SK-N-MC (cell line): ENCODE results near the gene CSTF1.

Experiments used
- DNase-seq: peaks from one replicate; pipeline ENCODE4 v3.0.0-alpha.2; 2011; ENCODE audit warnings: low read depth, low spot score
- H3K27ac ChIP-seq: fragments of 200-600 bp; sonication (generic); 2 replicates; pipeline ENCODE4 v1.5.1; 2016; ENCODE audit warnings: mixed run types
- H3K36me3 ChIP-seq: fragments of 200-600 bp; sonication (generic); 2 replicates; pipeline ENCODE4 v1.6.1; 2017; ENCODE audit warnings: antibody characterized with exemption, low read length, mixed read lengths; ENCODE audit not compliant: insufficient read depth
- H3K4me3 ChIP-seq: fragments of 200-600 bp; sonication (generic); 2 replicates; pipeline ENCODE4 v1.5.1; 2016
- H3K9ac ChIP-seq: fragments of 200-600 bp; sonication (generic); 2 replicates; pipeline ENCODE4 v1.8.0; 2017; ENCODE audit warnings: mixed run types, mixed read lengths; ENCODE audit not compliant: insufficient read length
- H3K9me3 ChIP-seq: fragments of 200-600 bp; sonication (generic); 2 replicates; pipeline ENCODE4 v1.6.1; 2017; ENCODE audit warnings: low read depth, mild to moderate bottlenecking, antibody characterized with exemption, low read length, moderate library complexity, mixed read lengths
- EZH2 ChIP-seq: fragments of 200-600 bp; sonication (generic); IDR thresholded peaks from one replicate; pipeline ENCODE4 v1.6.1; 2017; ENCODE audit warnings: antibody characterized with exemption
- FOXP2 ChIP-seq: optimal IDR thresholded peaks from 2 replicates; pipeline ENCODE3; 2011; ENCODE audit warnings: mild to moderate bottlenecking, moderate library complexity; ENCODE audit not compliant: insufficient read depth; ENCODE audit errors: extremely low read length, control extremely low read depth
- POLR2AphosphoS5 ChIP-seq: IDR thresholded peaks from 2 replicates; pipeline ENCODE4 v1.6.1; 2012; ENCODE audit warnings: mild to moderate bottlenecking, low read depth, low read length, borderline replicate concordance

The CSTF1 gene

GRCh38 chr20:56361900-56362299 lies 30.5 kb upstream of the CSTF1 start:
- H3K27ac ChIP-seq, result no peak overlapping the region
- H3K4me3 ChIP-seq, result no peak overlapping the region
- TF ChIP-seq POLR2AphosphoS5, result no peak
- TF ChIP-seq EZH2, result no peak
- no peak for TF ChIP-seq FOXP2

DNA sequence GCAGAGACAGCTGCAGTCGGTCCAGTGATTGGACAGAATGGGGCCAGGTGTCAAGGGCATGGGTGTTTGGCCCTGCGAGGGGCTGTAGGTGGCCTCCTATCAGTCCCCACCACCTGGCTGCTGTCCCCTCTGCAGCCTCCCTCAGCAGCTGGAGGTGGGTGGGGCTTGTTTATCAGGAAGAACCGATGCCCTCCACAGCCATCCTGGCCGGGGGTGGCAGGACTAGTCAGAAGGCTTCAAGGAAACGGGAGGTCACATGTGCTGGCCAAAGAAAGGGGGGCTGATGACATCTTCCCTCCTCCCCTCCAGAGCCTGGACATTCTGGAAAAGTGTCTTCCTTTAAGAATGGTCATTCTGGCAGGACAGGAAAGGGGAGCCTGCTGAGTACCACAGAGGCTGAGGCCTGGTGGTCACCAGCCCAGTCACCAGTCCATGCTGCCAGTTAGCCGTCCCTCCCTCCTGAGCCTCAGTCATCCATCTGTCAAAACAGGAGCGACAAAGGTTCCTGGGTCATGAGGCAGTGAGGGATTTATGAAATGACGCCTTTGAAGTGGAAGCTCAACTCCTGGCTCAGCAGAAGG lies 29.5 kb upstream of the CSTF1 start:
- H3K4me3 ChIP-seq, result no peak overlapping the region
- no peak overlapping the region for H3K9ac ChIP-seq
- no peak for TF ChIP-seq FOXP2
- no peak for TF ChIP-seq EZH2
- TF ChIP-seq POLR2AphosphoS5, result no peak
- no peak for DNase-seq
- H3K36me3 ChIP-seq, result no peaks in the 10 kb centered on the region
- no peak overlapping the region for H3K27ac ChIP-seq
- H3K9me3 ChIP-seq, result no peaks in the 10 kb centered on the region

More at GRCh38 chr20:56361900-56362299, 30.5 kb upstream of the CSTF1 start:
- no peaks in the 10 kb centered on the region for H3K36me3 ChIP-seq
- no peaks in the 10 kb centered on the region for H3K9me3 ChIP-seq
- no peak overlapping the region for H3K9ac ChIP-seq
- DNase-seq, result no peak

DNA sequence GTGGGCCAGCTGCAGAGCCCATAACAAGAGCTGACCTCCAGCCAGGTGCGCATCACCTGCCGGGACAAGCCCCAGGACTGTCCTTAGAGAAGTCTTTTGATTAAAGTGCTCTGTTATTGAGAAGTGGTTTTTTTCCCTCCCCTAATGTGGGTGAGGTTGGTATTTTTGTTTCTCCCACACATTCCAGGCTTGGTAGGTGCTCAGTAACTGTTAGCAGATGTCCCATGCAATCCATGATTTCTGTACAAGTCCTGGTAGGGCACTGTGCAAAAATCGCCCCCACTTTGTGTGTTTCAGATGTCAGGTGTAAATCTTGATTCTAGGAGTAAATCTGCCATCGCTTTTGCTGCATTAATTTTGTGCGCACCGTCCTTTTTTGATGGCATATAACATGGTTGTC lies 29.0 kb upstream of the CSTF1 start:
- Histone ChIP-seq H3K4me3 (no peak overlapping the region), H3K27ac (no peak overlapping the region), H3K36me3 (no peaks in the 10 kb centered on the region), H3K9me3 (no peaks in the 10 kb centered on the region), H3K9ac (no peak overlapping the region)
- TF ChIP-seq EZH2 (no peak), FOXP2 (no peak), POLR2AphosphoS5 (no peak)
- no peak for DNase-seq

DNA sequence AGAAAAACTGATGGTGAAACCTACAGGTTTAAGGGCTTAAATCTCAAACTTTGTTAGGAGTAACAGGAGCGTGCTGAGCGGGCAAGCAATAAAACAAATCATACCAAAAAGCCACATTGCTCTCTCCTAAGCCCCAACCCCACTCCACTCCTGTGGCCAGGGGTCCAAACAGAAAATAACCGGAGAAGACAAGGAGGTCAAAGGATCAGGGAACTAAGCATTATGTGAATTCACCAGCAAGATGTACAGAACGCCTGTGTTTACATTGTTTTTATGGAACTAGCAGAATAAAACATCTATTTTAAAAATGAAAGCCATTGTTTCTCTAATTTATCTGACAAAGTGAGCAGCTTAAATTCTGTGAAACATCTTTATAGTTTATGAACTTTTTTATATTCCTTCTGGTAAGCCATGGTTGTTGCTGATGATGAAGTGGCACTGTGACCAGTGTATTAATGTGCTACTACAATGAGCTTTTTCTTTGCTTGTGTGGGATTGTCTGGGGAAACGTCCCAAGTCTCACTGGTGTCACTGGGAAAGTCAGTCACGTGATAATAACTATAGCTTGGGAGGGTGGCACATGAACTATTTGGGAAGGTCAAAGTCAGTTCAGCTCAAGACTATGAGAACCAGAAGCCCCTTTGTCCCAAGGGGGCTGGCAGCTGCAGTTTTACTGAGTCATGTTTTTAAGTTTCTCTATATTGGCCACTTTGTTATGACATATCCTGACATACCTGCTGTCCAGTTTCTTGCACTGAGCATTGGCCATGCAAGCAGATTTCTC lies 23.9 kb upstream of the CSTF1 start:
- DNase-seq, result no peak
- no peak for TF ChIP-seq EZH2
- no peak for TF ChIP-seq POLR2AphosphoS5
- TF ChIP-seq FOXP2, result no peak
- Histone ChIP-seq H3K36me3 (peaks cover 41% of the 10 kb centered on the region), H3K9me3 (no peaks in the 10 kb centered on the region), H3K4me3 (no peak overlapping the region), H3K9ac (no peak overlapping the region), H3K27ac (no peak overlapping the region)

DNA sequence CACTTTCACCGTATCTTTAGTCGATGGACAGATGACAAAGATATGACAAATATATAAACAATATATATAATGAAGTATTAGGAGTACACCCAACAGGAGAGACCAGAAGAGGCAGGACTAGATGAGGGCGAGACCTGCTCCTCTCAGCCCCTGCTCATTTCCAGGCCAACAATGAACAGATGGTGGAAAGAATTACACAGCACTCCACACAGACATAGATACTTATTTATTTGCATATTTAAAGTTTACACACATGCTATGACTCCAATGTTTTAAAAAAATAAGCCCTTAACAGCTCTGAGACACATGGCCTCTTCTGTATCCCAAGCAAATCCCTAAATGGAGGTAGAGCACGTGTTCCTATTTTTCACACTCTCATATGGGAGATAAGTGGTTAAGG lies 23.3 kb upstream of the CSTF1 start:
- TF ChIP-seq POLR2AphosphoS5 (no peak), FOXP2 (no peak), EZH2 (no peak)
- no peaks in the 10 kb centered on the region for H3K9me3 ChIP-seq
- H3K27ac ChIP-seq, result no peak overlapping the region
- no peak overlapping the region for H3K4me3 ChIP-seq
- peaks cover 47% of the 10 kb centered on the region for H3K36me3 ChIP-seq
- no peak overlapping the region for H3K9ac ChIP-seq
- DNase-seq, result no peak

GRCh38 chr20:56371977-56372376 lies 20.5 kb upstream of the CSTF1 start:
- H3K36me3 ChIP-seq, result peaks cover 74% of the 10 kb centered on the region

GRCh38 chr20:56372850-56373249 lies 19.6 kb upstream of the CSTF1 start:
- H3K27ac ChIP-seq, result no peak overlapping the region
- TF ChIP-seq FOXP2 (no peak), EZH2 (no peak), POLR2AphosphoS5 (no peak)
- DNase-seq, result no peak
- H3K9ac ChIP-seq, result no peak overlapping the region
- peaks cover 81% of the 10 kb centered on the region for H3K36me3 ChIP-seq
- no peaks in the 10 kb centered on the region for H3K9me3 ChIP-seq
- no peak overlapping the region for H3K4me3 ChIP-seq

More at GRCh38 chr20:56371977-56372376, 20.5 kb upstream of the CSTF1 start:
- no peak overlapping the region for H3K27ac ChIP-seq
- no peak for DNase-seq
- H3K9me3 ChIP-seq, result no peaks in the 10 kb centered on the region
- H3K4me3 ChIP-seq, result no peak overlapping the region
- H3K9ac ChIP-seq, result no peak overlapping the region
- no peak for TF ChIP-seq FOXP2
- TF ChIP-seq EZH2, result no peak

GRCh38 chr20:56373942-56374341 lies 18.5 kb upstream of the CSTF1 start:
- no peaks in the 10 kb centered on the region for H3K9me3 ChIP-seq
- H3K27ac ChIP-seq, result no peak overlapping the region
- H3K9ac ChIP-seq, result no peak overlapping the region
- no peak overlapping the region for H3K4me3 ChIP-seq
- DNase-seq, result no peak
- H3K36me3 ChIP-seq, result peaks cover 92% of the 10 kb centered on the region
- TF ChIP-seq EZH2, result no peak
- TF ChIP-seq FOXP2, result no peak
- no peak for TF ChIP-seq POLR2AphosphoS5
